Iris pigment epithelial cell (primary cell): Measurements from ENCODE around the gene MALSU1.
A peak's percentile ranks its signal among the peaks of the same experiment; 100 is the strongest.

Experiments
- DNase-seq: peaks from one replicate; pipeline ENCODE4 v3.0.0-alpha.2; 2011; ENCODE audit warnings: low read depth

Gene MALSU1

DNA sequence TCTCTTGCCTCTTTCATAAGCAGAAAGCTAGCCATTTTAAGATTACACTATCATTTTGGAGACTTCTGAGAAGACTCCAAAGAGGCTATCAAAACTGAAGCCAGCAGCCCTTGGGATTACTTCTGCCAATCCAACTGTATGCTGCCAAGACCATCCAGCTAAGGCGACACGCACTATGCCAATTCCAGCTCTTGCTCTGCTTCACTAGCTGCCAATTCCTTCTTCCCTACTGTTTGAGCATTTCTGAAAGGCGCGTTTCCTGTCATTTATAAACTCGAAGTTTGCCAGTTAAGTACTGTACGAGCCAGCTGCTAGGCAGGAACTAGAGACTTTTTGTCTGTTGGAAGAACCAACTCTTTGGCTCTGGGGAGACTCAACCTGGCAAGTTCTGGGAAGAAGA, 36.5 kb downstream of the MALSU1 start:
- no peak for DNase-seq

DNA sequence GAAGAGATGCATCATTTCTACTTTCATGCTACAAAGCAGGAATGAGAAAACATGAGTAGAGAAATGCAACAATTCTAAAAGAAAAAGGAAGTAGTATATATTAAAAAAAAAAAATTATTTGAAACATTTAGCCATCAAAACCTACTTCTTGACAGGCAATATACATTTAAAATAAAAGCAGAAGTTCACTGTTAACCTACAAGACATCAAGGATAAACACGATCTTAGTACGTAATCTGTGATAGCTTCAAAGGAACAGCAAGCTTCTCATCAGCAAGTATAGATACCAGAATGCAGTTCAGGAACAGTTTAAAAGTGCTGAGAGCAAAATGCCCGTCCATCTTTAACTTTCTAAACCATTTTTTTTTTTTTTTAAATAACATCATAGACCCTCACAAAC, 36.9 kb downstream of the MALSU1 start:
- no peak for DNase-seq

DNA sequence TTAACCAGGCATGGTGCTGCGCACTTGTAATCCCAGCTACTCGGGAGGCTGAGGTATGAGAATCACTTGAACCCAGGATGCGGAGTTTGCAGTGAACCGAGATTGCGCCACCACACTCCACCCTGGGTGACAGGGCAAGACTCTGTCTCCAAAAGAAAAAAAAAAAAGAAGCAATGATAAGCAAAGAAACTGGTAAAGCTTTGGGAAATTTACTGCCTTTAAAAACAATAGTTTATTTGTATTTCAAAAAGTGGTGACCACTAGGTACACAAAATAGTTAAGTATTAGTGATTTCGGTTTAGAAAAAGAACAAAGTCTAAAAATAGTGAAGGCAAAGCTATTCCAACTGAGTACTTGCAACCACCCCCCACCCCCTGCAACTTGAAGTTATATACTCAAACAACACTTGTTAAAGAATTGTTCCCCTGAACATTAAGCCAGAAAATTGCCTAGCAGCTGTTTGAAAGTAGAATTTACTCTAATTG, 37.7 kb downstream of the MALSU1 start:
- DNase-seq, result no peak

DNA sequence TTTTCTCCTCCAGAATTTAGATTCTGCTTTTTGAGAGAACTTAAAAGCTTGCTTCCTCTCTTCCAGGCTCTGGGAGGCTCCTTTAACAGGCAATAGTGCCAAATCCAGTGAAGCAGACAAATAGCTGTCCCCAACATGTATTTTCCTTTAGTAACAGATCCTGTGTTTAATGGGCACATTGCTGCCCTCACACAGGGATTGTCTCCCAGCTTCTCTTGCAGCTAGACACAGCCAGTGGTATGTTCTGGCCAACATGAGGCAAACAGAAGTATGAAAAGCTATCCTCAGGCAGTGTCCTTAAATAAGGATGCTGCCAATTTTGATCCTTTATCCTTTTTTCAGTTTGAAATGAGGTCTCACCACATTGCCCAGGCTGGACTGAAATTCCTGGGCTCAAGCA, 38.2 kb downstream of the MALSU1 start:
- no peak for DNase-seq

DNA sequence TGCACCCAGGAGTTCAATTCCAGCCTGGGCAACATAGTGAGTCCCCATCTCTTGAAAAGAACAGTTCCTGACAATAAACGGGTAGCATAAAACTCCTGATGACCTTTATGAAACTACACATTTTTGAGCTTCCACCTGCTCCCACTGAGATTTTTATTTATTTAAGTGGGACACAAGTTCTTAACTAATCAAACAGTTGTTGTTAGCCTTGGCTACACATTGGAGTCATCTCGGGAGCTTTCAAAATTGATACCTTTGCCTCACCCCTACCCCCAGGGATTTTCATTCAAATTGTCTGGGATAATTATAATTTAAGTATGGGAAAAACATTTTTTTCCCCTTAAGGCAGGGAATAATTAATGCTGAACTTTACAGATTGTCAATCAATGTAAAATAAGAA, 39.3 kb downstream of the MALSU1 start:
- DNase-seq, result no peak

DNA sequence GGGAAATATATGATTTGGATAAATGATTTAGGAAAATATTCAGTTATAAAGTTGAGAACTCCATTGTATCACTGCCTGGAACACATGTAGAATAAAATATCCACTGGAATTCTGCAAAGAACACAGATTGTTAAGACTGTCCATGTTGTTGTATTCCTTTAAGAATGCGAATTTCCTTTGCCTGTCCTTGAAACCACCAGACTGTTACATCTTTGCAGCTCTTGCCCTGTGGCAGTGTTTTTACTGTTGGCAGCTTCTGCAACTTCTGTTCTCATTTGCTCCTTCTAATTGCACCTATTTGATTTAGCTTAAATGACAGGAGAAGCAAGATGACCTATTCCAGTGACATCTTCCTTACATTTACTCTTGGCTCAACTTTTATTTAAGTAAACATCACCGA, 39.7 kb downstream of the MALSU1 start:
- DNase-seq, result no peak

DNA sequence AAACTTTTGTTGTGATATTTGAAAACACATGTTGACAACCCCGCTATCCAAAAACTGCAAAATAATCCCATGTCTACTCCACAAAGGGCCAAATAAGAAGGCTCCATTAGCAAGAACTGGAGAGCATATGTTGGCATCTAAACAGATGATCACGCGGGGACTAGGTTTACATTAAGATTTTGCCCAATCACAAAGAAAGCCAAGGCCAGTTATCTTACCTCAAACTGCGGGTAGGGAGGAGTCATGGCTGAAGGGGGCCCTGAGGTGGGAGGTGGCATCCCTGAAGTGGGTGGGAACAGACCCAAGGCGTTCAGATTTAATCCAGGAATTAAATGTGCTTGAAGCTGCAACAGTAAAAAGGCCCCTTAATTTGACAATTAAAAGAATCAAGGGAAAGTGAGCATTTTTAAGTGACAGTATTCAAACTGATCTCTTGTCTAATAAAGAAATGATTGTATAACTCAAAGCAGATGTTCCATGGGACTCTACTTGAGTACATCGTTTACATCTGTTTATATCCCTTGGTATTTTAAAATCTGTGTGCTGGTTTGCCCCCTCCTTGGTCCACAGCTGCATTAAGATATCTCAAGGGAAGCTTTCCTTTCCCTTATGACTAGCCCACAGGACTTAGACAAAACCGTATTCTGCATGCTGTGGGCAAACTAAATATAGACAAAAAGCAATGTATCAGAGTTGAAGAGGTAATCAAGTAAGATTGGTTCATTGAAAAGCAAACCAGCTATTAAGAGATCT, 42.9 kb downstream of the MALSU1 start:
- no peak for DNase-seq

DNA sequence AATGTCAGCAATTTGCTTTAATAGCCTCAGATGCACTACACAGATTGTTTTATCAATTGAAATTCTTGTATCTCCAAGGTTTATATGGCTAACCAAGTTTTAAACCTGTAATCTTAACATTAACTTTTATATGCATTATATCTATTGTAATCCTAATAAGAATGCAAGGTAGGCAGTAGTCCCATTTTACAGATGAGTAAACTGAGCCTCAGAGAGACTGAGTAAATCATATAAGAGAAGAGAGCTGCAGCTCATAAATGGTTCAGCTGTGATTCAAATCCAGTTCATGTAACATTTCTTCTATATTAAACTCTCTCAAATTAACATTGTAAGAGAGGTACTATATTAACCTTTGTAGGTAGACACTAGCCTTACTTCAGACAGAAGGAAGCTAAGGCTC, 44.0 kb downstream of the MALSU1 start:
- DNase-seq, result no peak

DNA sequence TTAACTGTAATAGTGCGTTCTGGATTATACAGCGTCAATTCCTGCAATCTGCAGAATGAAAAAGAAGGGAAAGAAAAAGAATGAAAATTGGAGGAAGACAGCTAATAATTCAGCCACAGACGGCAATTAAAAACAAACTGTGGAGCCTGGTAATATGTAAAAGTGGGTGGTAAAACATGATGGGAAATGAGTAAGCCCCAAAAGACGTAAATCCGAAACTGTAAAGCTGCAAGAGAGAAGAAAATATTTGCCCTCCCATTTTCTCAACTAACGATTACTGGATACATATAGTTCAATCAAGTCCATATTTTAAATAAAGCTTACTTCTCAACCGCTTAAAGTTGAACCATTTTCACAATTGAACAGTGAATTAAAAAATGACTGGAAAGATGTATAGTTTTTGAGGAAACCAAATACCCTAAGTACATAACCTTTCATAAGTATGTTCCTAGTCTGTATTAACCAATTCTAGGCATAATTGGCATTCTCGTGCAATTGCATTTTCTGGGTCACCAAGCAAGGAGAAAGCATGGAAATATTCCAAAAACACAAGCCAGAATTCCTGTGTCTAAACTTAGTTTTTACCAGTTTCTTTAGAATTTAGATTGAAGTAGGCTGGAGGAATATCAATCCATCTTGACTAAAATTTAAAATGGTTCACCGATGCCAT, 44.8 kb downstream of the MALSU1 start:
- peak; percentile 51 for DNase-seq

DNA sequence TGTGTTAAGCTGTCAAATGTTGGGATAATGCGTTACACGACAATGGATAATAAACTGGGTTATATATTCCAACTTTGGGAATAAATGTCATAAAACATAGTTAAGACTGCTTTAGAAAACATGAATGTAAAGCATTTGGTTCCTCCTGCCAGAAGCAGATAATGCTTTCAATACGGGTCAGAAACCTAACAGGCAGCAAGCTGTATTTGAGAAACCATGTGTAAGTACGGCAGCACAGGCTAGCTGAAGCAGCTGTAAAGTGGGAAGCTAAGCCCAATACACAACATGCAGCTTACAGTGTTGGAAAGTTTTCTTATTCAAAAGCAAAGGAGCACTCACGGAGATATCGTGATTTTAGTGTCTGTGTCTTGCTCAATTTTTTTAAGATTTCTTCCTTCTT, 46.5 kb downstream of the MALSU1 start:
- no peak for DNase-seq

DNA sequence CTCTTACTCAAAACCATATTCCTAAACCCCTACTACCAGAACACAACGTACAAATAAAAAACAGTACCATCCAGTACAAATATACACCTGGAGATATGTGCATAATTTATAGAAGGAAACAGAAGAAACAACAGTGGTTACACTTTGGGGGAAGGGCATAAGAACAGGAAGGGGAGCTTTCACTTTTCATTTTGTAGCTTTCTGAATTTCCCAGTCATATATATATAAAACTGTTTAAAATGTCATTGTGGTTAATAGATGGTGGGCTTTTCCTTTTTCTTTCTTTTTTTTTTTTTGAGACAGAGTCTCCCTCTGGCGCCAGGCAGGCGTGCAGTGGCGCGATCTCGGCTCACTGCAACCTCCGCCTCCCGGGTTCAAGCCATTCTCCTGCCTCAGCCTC, 47.2 kb downstream of the MALSU1 start:
- no peak for DNase-seq

DNA sequence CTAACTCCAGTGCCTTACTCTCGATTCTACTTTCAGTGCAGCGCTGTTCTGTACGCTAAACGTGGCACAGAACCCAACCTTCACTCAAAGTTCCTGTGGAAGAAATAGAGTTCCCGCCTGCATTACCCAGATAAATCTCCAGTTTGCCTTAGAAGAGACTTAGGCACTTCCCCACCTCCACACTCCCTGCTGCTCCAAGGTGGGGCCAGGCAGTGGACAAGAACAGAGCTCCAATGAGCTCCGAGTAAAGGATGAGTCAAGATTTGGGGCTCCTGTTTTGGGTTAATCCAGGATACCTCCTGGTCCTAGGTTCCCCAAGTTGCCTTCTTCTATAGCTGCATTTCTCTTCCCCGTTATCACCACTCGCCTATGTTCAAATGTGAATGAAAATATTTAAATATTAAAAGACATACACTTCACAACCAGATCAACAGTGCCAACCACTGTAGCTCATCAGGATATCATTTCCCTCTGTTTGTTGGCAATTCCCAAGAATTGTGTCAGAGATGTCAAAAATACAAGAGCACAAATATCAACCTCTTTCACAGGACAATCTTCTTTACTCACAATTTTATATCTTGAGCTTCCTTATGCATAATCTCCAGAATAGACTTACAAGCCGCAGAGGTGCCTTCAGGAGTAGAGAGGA, 48.0 kb downstream of the MALSU1 start:
- DNase-seq, result peak; percentile 49

DNA sequence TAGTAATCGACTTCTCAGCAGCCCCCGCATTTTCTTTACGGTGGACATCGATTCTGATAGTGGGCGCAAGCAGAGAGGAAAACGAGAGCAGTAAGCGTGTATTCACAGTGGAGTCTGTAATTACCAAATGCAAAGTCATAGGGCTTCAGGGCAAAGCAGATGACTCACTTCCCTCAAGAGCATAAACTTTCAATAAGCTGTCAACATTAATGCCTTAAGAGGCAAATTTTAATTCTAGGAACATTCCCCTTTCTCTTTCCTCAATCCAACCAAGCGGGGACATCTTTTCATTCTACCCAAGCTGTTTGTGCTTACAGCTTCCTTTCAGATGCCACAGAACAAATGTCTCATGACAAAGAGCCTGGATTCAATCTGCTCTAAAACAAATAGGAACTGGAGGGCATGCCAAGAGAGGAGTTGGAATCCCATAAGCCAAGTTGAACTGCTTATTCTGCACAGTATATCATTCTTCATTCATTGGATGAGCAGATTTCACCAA, 48.6 kb downstream of the MALSU1 start:
- peak; percentile 93 for DNase-seq

DNA sequence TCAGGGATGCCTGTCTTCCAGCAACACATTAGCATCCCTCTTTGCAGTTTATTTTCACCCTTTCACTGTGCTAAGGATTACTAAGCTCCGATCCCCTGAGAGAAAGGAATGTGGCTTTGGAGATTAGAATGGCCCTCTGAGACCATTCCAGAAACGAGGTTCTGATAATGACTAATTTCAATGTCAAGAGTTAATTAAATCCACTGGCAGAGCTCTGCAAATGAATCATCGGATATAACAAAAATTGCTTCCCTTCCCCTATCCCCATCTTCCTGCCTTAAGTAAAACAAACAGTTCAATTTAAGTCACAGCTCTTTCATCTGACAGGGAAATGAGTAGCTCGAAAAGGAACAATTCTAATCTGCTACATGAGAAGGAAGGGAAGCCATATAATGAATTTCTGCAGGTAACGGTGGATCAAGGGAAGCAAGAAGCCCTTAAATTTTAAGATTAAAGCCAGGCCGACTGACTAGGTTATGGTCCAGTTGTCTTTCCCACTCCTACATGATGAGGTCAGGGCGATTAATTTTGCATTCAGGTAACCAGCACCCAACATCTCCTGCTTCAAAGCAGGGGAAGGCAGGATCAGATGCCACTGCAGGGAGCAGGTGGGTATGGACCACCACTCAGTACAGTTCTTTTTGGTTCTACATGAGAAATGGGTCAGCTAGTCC, 50.5 kb downstream of the MALSU1 start:
- DNase-seq, result peak; percentile 79

DNA sequence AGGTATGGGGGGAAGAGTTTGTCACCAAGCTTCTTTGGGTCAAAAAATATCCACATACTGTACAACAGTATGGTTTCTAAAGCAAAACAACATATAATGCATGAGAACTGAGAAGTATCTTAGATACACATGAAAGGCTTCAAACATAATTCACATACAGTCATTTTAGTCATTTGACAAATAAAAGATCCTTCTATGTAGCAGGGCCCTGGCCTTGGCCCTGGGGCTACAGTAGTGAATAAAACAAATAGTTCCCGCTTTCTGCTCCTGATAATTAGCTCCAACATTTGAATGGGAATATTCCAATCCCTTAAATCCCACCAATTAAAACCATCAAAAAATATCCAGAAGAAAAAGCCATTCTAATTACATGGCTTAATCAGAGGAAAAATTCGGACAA, 51.3 kb downstream of the MALSU1 start:
- no peak for DNase-seq

DNA sequence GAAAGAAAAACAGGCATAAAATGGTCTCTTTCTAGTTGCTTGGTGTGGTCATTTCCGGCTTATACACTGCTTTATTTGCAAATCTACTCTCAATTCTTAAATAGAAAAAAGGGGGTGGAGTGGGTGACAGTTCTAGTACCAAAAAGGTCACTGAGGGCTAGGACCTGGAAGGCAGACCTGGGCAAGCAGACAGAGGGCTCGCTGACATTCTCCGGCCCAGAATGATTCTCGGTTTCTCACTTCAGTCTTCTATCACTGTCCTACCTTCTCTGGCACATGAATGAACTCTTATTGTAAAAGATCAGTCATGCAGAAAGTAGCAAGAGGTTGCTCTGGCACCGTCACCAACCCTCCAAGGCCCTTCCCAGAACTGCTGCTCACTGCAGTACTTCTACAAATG, 54.0 kb downstream of the MALSU1 start:
- DNase-seq, result no peak

DNA sequence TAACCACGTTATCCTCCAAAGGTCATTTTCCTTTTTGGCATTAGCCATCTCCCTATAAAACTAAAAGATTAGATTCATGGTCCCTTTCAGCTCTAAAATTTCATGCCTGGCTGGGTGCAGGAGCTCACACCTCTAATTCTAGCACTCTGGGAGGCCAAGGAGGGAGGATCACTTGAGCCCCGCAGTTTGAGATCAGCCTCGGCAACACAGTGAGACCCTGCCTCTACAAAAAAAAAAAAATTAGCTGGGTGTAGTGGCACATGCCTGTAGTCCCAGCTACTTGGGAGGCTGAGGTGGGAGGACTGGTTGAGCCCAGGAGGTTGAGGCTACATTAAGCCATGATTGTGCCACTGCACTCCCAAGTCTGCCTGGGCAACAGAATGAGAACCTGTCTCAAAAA, 57.0 kb downstream of the MALSU1 start:
- no peak for DNase-seq

DNA sequence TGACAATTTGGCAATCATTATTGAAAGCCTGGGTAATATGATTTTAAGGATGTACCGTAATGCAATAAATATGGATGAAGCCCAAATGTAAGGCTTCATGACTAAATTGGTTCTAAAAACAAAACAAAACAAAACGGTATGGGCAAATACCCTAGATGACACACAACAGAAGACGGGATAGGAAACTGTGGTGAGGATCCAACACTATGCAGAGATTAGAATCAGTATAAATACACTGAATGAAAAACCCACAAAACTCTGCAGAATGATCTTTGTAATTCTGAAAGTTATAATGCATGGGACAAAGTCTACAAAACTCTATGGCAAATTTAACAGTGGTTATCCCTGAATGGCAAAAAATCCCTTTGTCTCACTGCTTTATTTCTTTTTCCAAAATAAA, 57.6 kb downstream of the MALSU1 start:
- peak; percentile 81 for DNase-seq

DNA sequence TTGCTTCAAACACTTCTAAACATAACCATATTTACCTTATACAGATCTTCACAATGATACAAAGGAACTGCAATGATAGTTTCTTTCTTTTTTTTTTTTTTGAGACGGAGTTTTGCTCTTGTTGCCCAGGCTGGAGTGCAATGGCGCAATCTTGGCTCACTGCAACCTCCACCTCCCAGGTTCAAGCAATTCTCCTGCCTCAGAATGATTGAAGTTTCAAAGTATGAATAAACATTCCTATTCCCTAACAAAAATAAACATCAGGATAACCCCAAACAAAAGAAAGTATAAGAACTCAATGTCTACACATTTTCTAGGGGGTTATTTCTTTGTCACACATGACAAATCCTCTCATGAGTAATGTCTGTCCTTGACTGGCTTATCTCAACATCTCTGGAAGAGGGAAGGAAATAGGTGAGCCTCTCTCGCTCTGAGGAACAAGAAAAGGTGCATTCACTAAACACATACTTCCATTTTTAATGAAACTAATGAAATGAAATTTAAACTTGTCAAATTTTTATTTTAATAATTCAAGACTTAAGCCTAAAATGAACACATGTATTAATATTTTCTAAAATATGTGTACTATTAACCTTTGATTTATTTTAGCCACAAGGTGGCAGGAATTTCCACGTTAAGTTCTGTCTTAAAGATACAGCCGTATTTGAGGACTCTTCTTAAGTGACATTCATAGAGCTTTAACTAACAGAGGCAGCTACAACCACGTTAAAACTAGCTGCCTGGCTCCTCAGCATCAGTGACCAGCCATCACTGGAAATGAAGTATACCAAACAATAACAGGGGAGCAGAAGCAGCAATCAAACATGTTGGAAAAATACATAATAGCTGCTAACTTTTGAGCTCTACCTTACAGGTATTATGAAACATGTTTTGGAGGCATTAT, 58.3 kb downstream of the MALSU1 start:
- peak; percentile 77 for DNase-seq

DNA sequence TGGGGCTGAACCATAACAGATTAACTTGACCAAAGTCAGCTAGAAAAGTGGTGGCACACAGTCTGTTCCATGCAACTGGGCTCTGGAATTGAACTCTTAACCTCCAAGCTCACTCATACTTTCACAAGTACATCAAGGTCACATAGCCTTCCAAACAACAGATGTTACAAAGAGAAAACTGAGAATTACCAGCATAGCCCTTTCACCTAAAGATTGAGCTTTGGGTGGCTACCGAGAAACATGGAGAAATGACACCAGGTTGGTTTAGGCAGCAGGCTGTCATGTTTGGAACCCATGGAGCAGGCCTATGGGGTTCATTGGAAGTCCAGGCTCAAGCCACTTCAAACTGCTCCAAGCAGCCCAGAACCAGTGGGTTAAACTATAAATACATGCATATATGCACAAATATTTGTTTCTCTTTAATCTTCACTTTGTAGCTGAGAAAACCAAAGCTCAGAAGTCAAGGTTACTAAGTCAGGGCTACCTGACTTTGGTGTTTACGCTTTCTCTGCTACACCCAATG, 59.1 kb downstream of the MALSU1 start:
- DNase-seq, result no peak
